GM23338 (cell line): ENCODE measurements around the gene SPECC1L. TPM values are rescaled to one million over a fixed set of nuclear protein-coding genes. Genes with fewer than 3 reads are reported as not detected.

Source experiments
- ATAC-seq: fragments of 200-7000 bp; cut with Tn5 transposase; 3 replicates; pipeline ENCODE4 v1.9.1; 2020
- DNase-seq: peaks from one replicate; pipeline ENCODE4 v3.0.0-alpha.2; 2015; ENCODE audit warnings: low spot score
- H2AFZ ChIP-seq: fragments of 200-600 bp; sonication (generic); 2 replicates; pipeline ENCODE4 v1.8.0; 2016; ENCODE audit warnings: antibody characterized with exemption, mild to moderate bottlenecking, moderate library complexity
- H3F3A ChIP-seq: fragments of 200-600 bp; sonication (generic); replicated peaks from 2 replicates; pipeline ENCODE4 v1.8.0; 2017; ENCODE audit warnings: antibody characterized with exemption, mixed run types, low read depth
- H3K27ac ChIP-seq: fragments of 200-600 bp; sonication (generic); 2 replicates; pipeline ENCODE4 v1.6.1; 2016; ENCODE audit warnings: low read depth
- H3K27me3 ChIP-seq: fragments of 200-600 bp; sonication (generic); 2 replicates; pipeline ENCODE4 v1.8.0; 2016; ENCODE audit warnings: mild to moderate bottlenecking, mixed run types, moderate library complexity; ENCODE audit not compliant: insufficient read depth
- H3K36me3 ChIP-seq: fragments of 200-600 bp; sonication (generic); 2 replicates; pipeline ENCODE4 v1.8.0; 2016; ENCODE audit warnings: mild to moderate bottlenecking; ENCODE audit not compliant: insufficient read depth
- H3K4me1 ChIP-seq: fragments of 200-600 bp; sonication (generic); 2 replicates; pipeline ENCODE4 v1.8.0; 2016; ENCODE audit warnings: mild to moderate bottlenecking, moderate library complexity; ENCODE audit not compliant: insufficient read depth
- H3K4me2 ChIP-seq: fragments of 200-600 bp; sonication (generic); 2 replicates; pipeline ENCODE4 v1.7.1; 2017; ENCODE audit warnings: mixed run types
- H3K4me3 ChIP-seq: fragments of 200-600 bp; sonication (generic); 2 replicates; pipeline ENCODE4 v1.6.1; 2016; ENCODE audit warnings: mixed run types
- H3K79me2 ChIP-seq: fragments of 200-600 bp; sonication (generic); replicated peaks from 2 replicates; pipeline ENCODE4 v1.8.0; 2017; ENCODE audit warnings: mild to moderate bottlenecking; ENCODE audit not compliant: insufficient read depth
- H3K9me2 ChIP-seq: fragments of 200-600 bp; sonication (generic); 2 replicates; pipeline ENCODE4 v1.8.0; 2017; ENCODE audit not compliant: insufficient read depth
- H4K20me1 ChIP-seq: fragments of 200-600 bp; sonication (generic); replicated peaks from 2 replicates; pipeline ENCODE4 v1.8.0; 2017; ENCODE audit warnings: mild to moderate bottlenecking; ENCODE audit not compliant: insufficient read depth
- H3K27ac Mint-ChIP-seq: 2 replicates; pipeline ENCODE4 v1.8.0; 2020; ENCODE audit warnings: inconsistent platforms, mild to moderate bottlenecking, moderate library complexity, mixed read lengths
- H3K27me3 Mint-ChIP-seq: 3 replicates; pipeline ENCODE4 v1.8.0; 2022; ENCODE audit warnings: low read depth, mild to moderate bottlenecking, moderate library complexity, mixed read lengths, inconsistent platforms; ENCODE audit not compliant: insufficient read depth, poor library complexity
- H3K36me3 Mint-ChIP-seq: 3 replicates; pipeline ENCODE4 v1.8.0; 2021; ENCODE audit warnings: low read depth, mild to moderate bottlenecking, inconsistent platforms, moderate library complexity, mixed read lengths
- H3K4me1 Mint-ChIP-seq: 3 replicates; pipeline ENCODE4 v1.8.0; 2020; ENCODE audit warnings: mild to moderate bottlenecking, inconsistent platforms, mixed read lengths
- H3K4me3 Mint-ChIP-seq: 3 replicates; pipeline ENCODE4 v1.8.0; 2021; ENCODE audit warnings: moderate library complexity, mild to moderate bottlenecking, inconsistent platforms, mixed read lengths
- H3K9me3 Mint-ChIP-seq: 3 replicates; pipeline ENCODE4 v1.8.0; 2020; ENCODE audit warnings: moderate library complexity, mild to moderate bottlenecking, inconsistent platforms, mixed read lengths
- CTCF ChIP-seq, 2 experiments: fragments of 200-600 bp in 1 of 2; sonication (generic) in 1 of 2; conservative IDR thresholded peaks; 2 replicates each; pipeline versions ENCODE4 v1.5.1 to v1.6.1; 2016 to 2017; ENCODE audit warnings: antibody characterized with exemption in 2 of 2, low read depth in 2 of 2, mild to moderate bottlenecking in 2 of 2, moderate library complexity in 1 of 2
- EZH2 ChIP-seq: fragments of 200-600 bp; sonication (generic); IDR thresholded peaks from one replicate; pipeline ENCODE4 v1.8.0; 2017; ENCODE audit warnings: antibody characterized with exemption, mild to moderate bottlenecking, low read depth; ENCODE audit not compliant: unreplicated experiment
- EZH2phosphoT487 ChIP-seq: fragments of 200-600 bp; sonication (generic); IDR thresholded peaks from one replicate; pipeline ENCODE4 v1.8.1; 2018; ENCODE audit warnings: antibody characterized with exemption; ENCODE audit not compliant: unreplicated experiment
- JUNB ChIP-seq: IDR thresholded peaks from one replicate; pipeline ENCODE4 v1.6.1; 2016; ENCODE audit warnings: antibody characterized with exemption; ENCODE audit not compliant: unreplicated experiment
- POLR2AphosphoS5 ChIP-seq: IDR thresholded peaks from 2 replicates; pipeline ENCODE4 v1.6.1; 2016; ENCODE audit warnings: antibody characterized with exemption, low read depth
- STAT1 ChIP-seq: IDR thresholded peaks from one replicate; pipeline ENCODE4 v1.6.1; 2016; ENCODE audit warnings: antibody characterized with exemption; ENCODE audit not compliant: unreplicated experiment
- ZNF114 ChIP-seq: fragments of 250-450 bp; sonication (Bioruptor Pico); IDR thresholded peaks from 2 replicates; pipeline ENCODE4 v1.5.0; 2020; ENCODE audit warnings: mild to moderate bottlenecking, moderate library complexity
- ZNF462 ChIP-seq: fragments of 250-450 bp; sonication (Bioruptor Pico); IDR thresholded peaks from 2 replicates; pipeline ENCODE4 v1.5.0; 2020; ENCODE audit warnings: mild to moderate bottlenecking, moderate library complexity
- polyA plus RNA-seq: library from polyadenylated mRNA; unstranded; fragments of >200 nt; fragmentation: Nextera tagmentation; extraction: Ambion mirVana; gene quantifications from 2 replicates; pipeline ENCODE4 v1.2.1, GENCODE V29; 2016
- total RNA-seq: library from RNA; depleted of rRNA; stranded (reverse); fragments of >200 nt; shearing (Covaris generic); gene quantifications from 2 replicates; pipeline ENCODE4 v1.2.3, GENCODE V29; 2014

Gene SPECC1L
- total and polyA plus RNA-seq, 2 experiments from 2014 or later: 24.3 to 44.7 TPM

- TF ChIP-seq ZNF114: no peak
- no peak for TF ChIP-seq EZH2phosphoT487
- no peak for TF ChIP-seq POLR2AphosphoS5
- no peak for TF ChIP-seq EZH2
- no peak for TF ChIP-seq CTCF (conservative IDR thresholded peaks at IDR 0.05; ENCODE audit: low read depth in 2 of 2)
- Histone ChIP-seq H3K4me2 (no peak overlapping the region), H2AFZ (no peak overlapping the region), H3K27ac (no peak overlapping the region), H3K4me1 (peaks cover 3% of the 10 kb centered on the region; the same call in 1 of the 2 replicates), H4K20me1 (no peaks in the 10 kb centered on the region; the same call in 1 of the 2 replicates), H3F3A (no peaks in the 10 kb centered on the region), H3K9me2 (no peaks in the 10 kb centered on the region), H3K4me3 (no peak overlapping the region), H3K79me2 (no peaks in the 10 kb centered on the region), H3K36me3 (no peaks in the 10 kb centered on the region), H3K27me3 (no peaks in the 10 kb centered on the region)
- Mint-ChIP-seq H3K36me3 (no peaks in the 10 kb centered on the region), H3K4me1 (peaks cover 11% of the 10 kb centered on the region), H3K27me3 (peaks cover 11% of the 10 kb centered on the region), H3K27ac (no peak overlapping the region), H3K4me3 (no peak overlapping the region), H3K9me3 (no peaks in the 10 kb centered on the region)
- no peak for DNase-seq
- no peak for ATAC-seq
Observed at GRCh38 chr22:24433828-24434470, 163.3 kb downstream of the SPECC1L start.

- no peak for ATAC-seq
- no peak overlapping the region for H3K27ac Mint-ChIP-seq
- no peak overlapping the region for H3K27ac ChIP-seq
Observed at GRCh38 chr22:24434471-24435322, 164.1 kb downstream of the SPECC1L start.

More at GRCh38 chr22:24434471-24435322, 164.1 kb downstream of the SPECC1L start:
- Histone ChIP-seq H4K20me1 (no peaks in the 10 kb centered on the region; the same call in 1 of the 2 replicates), H2AFZ (no peak overlapping the region), H3K9me2 (no peaks in the 10 kb centered on the region), H3K4me3 (no peak overlapping the region), H3F3A (no peaks in the 10 kb centered on the region), H3K27me3 (no peaks in the 10 kb centered on the region), H3K79me2 (no peaks in the 10 kb centered on the region), H3K4me2 (no peak overlapping the region), H3K36me3 (no peaks in the 10 kb centered on the region), H3K4me1 (no peaks in the 10 kb centered on the region)
- no peaks in the 10 kb centered on the region for H3K9me3 Mint-ChIP-seq
- no peaks in the 10 kb centered on the region for H3K36me3 Mint-ChIP-seq
- peaks cover 6% of the 10 kb centered on the region; the same call in 1 of the 3 replicates for H3K4me1 Mint-ChIP-seq
- no peak for TF ChIP-seq EZH2phosphoT487
- TF ChIP-seq EZH2: no peak
- no peak for TF ChIP-seq CTCF (conservative IDR thresholded peaks at IDR 0.05; ENCODE audit: low read depth in 2 of 2)
- TF ChIP-seq STAT1: no peak
- TF ChIP-seq JUNB: no peak
- TF ChIP-seq ZNF114: no peak
- TF ChIP-seq ZNF462: no peak
- TF ChIP-seq POLR2AphosphoS5: no peak
- no peak for DNase-seq
- H3K4me3 Mint-ChIP-seq: no peak overlapping the region
- H3K27me3 Mint-ChIP-seq: peaks cover 9% of the 10 kb centered on the region
